Liver (tissue), 9 donors: ENCODE data around the gene CREBBP. TPM values are rescaled to one million over a fixed set of nuclear protein-coding genes. Genes with fewer than 3 reads are reported as not detected.

Source experiments
- DNase-seq: peaks from one replicate; pipeline ENCODE4 v3.0.0-alpha.2; 2017; ENCODE audit warnings: low spot score
- H3K27ac ChIP-seq, 2 donors: one replicate each; pipeline ENCODE4 v1.7.0; 2013; ENCODE audit warnings: inconsistent platforms in 2 of 2, low read length in 2 of 2, control low read depth in 1 of 2, low read depth in 1 of 2, mild to moderate bottlenecking in 1 of 2
- H3K27me3 ChIP-seq, 4 donors: one replicate each; pipeline versions ENCODE4 v1.6.1 to v1.7.0; 2013; ENCODE audit warnings: low read length in 3 of 4, inconsistent platforms in 1 of 4, mild to moderate bottlenecking in 1 of 4, moderate library complexity in 1 of 4; ENCODE audit not compliant: control insufficient read depth in 4 of 4, insufficient read depth in 4 of 4
- H3K36me3 ChIP-seq, 4 donors: one replicate each; pipeline versions ENCODE4 v1.6.1 to v1.7.0; 2013; ENCODE audit warnings: low read length in 3 of 4, mild to moderate bottlenecking in 3 of 4, low read depth in 1 of 4, moderate library complexity in 1 of 4; ENCODE audit not compliant: control insufficient read depth in 4 of 4, insufficient read depth in 3 of 4
- H3K4me1 ChIP-seq, 4 donors: one replicate each; pipeline versions ENCODE4 v1.6.1 to v1.7.0; 2013; ENCODE audit warnings: low read length in 3 of 4, mild to moderate bottlenecking in 3 of 4, moderate library complexity in 1 of 4; ENCODE audit not compliant: control insufficient read depth in 4 of 4, insufficient read depth in 4 of 4
- H3K4me3 ChIP-seq, 3 donors: one replicate each; pipeline versions ENCODE4 v1.6.1 to v1.7.0; 2013; ENCODE audit warnings: low read length in 3 of 3, control low read depth in 1 of 3, low read depth in 1 of 3, mild to moderate bottlenecking in 1 of 3
- H3K9ac ChIP-seq, 2 donors: one replicate each; pipeline ENCODE4 v1.7.0; 2013; ENCODE audit warnings: low read length in 2 of 2, mild to moderate bottlenecking in 2 of 2, moderate library complexity in 2 of 2, control low read depth in 1 of 2, low read depth in 1 of 2
- H3K9me3 ChIP-seq, 4 donors: one replicate each; pipeline versions ENCODE4 v1.6.1 to v1.7.0; 2013; ENCODE audit warnings: low read length in 3 of 4; ENCODE audit not compliant: control insufficient read depth in 4 of 4
- FOXA1 ChIP-seq: IDR thresholded peaks from 2 replicates; pipeline ENCODE4 v1.6.1; 2016; ENCODE audit warnings: antibody characterized with exemption
- JUND ChIP-seq, 2 donors: IDR thresholded peaks; 2 replicates each; pipeline ENCODE4 v1.6.1; 2016; ENCODE audit warnings: antibody characterized with exemption in 2 of 2
- RAD21 ChIP-seq, 2 donors: IDR thresholded peaks; 2 replicates each; pipeline ENCODE4 v1.6.1; 2016; ENCODE audit warnings: antibody characterized with exemption in 2 of 2, mild to moderate bottlenecking in 2 of 2
- RXRA ChIP-seq, 2 donors: IDR thresholded peaks; 2 replicates each; pipeline ENCODE4 v1.6.1; 2017 to 2018; ENCODE audit warnings: antibody characterized with exemption in 2 of 2, mild to moderate bottlenecking in 1 of 2
- SP1 ChIP-seq: IDR thresholded peaks from 2 replicates; pipeline ENCODE4 v1.6.1; 2018; ENCODE audit warnings: antibody characterized with exemption, mild to moderate bottlenecking
- TAF1 ChIP-seq: conservative IDR thresholded peaks from 2 replicates; pipeline ENCODE4 v1.6.1; 2016; ENCODE audit warnings: antibody characterized with exemption, mild to moderate bottlenecking
- YY1 ChIP-seq: IDR thresholded peaks from 2 replicates; pipeline ENCODE4 v1.6.1; 2016; ENCODE audit warnings: antibody characterized with exemption, mild to moderate bottlenecking
- WGBS: extraction: QIAGEN DNeasy Blood & Tissue Kit; methylation state at CpG from one replicate; pipeline ENCODE4 v1.1.7; 2013; 5-methylcytosine and 5-hydroxymethylcytosine counted together
- polyA plus RNA-seq, 2 donors: library from polyadenylated mRNA; stranded (reverse) in 1 of 2; unstranded in 1 of 2; fragments of 200-250 nt in 1 of 2; fragments of >200 nt in 1 of 2; fragmentation: Nextera tagmentation in 1 of 2; extraction: Ambion mirVana in 1 of 2; gene quantifications; one replicate each; pipeline versions ENCODE4 v1.2.1 to v1.2.3, GENCODE V29; 2013 to 2015
- total RNA-seq, 2 donors: library from RNA; depleted of rRNA; stranded (reverse); fragments of >200 nt; gene quantifications; one replicate each; pipeline ENCODE4 v1.2.3, GENCODE V29; 2014
- TF ChIP-seq, protein P1 (sequence below): IDR thresholded peaks from 2 replicates; pipeline ENCODE4 v1.6.1; 2016; ENCODE audit warnings: antibody characterized with exemption
- TF ChIP-seq, protein P2 (sequence below): IDR thresholded peaks from 2 replicates; pipeline ENCODE4 v1.6.1; 2016; ENCODE audit warnings: antibody characterized with exemption
- TF ChIP-seq, protein P3 (sequence below): IDR thresholded peaks from 2 replicates; pipeline ENCODE4 v1.6.1; 2016; ENCODE audit warnings: antibody characterized with exemption, mild to moderate bottlenecking
- donor health status: healthy.
- donor health status: healthy.
- donor health status: healthy.
- donor health status: healthy.
- donor health status: healthy.

The CREBBP gene
- total and polyA plus RNA-seq, 4 donors, result 7.0 to 25.8 (median 19.5) TPM

DNA sequence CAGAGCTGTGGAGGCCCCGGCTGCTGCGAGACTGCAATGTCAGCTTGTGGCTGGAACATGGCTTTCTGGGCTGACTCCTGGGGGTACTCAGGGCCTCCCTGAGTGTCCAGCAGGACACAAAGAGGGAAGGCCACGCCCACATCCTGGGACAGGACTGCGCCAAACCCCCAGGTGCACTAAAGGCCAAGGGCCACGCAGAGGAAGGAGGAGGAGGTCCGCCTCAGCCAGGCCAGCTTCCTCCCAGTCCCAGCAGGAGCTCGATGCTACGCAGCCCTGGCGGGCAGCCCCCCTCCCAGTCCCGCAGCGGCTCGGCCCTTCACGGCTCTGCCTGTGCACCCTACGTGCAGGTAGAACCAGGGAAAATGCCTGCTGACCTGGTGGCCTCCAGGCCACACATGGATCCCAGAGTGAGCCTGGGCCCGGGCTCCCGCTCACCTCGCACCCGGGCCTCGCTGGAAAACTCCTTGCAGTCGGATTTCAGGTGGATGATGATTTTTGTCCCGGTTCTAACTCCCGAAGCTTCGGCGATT is 204.8 kb downstream of the CREBBP start:
- H3K36me3 ChIP-seq, result peaks cover 13 to 69% (median 22%) of the 10 kb centered on the region in 4 donors
- 92% methylated on average over 24 of the region's 24 CpGs for WGBS
- no peak for TF ChIP-seq RAD21 (IDR thresholded peaks at IDR 0.05)
- no peak for TF ChIP-seq YY1
- TF ChIP-seq RXRA (IDR thresholded peaks at IDR 0.05), result no peak
- TF ChIP-seq, protein P1, sequence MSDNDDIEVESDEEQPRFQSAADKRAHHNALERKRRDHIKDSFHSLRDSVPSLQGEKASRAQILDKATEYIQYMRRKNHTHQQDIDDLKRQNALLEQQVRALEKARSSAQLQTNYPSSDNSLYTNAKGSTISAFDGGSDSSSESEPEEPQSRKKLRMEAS, result no peak
- TF ChIP-seq JUND (IDR thresholded peaks at IDR 0.05), result no peak
- TF ChIP-seq, protein P2, sequence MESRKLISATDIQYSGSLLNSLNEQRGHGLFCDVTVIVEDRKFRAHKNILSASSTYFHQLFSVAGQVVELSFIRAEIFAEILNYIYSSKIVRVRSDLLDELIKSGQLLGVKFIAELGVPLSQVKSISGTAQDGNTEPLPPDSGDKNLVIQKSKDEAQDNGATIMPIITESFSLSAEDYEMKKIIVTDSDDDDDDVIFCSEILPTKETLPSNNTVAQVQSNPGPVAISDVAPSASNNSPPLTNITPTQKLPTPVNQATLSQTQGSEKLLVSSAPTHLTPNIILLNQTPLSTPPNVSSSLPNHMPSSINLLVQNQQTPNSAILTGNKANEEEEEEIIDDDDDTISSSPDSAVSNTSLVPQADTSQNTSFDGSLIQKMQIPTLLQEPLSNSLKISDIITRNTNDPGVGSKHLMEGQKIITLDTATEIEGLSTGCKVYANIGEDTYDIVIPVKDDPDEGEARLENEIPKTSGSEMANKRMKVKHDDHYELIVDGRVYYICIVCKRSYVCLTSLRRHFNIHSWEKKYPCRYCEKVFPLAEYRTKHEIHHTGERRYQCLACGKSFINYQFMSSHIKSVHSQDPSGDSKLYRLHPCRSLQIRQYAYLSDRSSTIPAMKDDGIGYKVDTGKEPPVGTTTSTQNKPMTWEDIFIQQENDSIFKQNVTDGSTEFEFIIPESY, result no peak
- TF ChIP-seq TAF1, result no peak
- TF ChIP-seq SP1, result no peak
- TF ChIP-seq, protein P3, sequence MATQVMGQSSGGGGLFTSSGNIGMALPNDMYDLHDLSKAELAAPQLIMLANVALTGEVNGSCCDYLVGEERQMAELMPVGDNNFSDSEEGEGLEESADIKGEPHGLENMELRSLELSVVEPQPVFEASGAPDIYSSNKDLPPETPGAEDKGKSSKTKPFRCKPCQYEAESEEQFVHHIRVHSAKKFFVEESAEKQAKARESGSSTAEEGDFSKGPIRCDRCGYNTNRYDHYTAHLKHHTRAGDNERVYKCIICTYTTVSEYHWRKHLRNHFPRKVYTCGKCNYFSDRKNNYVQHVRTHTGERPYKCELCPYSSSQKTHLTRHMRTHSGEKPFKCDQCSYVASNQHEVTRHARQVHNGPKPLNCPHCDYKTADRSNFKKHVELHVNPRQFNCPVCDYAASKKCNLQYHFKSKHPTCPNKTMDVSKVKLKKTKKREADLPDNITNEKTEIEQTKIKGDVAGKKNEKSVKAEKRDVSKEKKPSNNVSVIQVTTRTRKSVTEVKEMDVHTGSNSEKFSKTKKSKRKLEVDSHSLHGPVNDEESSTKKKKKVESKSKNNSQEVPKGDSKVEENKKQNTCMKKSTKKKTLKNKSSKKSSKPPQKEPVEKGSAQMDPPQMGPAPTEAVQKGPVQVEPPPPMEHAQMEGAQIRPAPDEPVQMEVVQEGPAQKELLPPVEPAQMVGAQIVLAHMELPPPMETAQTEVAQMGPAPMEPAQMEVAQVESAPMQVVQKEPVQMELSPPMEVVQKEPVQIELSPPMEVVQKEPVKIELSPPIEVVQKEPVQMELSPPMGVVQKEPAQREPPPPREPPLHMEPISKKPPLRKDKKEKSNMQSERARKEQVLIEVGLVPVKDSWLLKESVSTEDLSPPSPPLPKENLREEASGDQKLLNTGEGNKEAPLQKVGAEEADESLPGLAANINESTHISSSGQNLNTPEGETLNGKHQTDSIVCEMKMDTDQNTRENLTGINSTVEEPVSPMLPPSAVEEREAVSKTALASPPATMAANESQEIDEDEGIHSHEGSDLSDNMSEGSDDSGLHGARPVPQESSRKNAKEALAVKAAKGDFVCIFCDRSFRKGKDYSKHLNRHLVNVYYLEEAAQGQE, result no peak
- no peak for TF ChIP-seq FOXA1

More for the DNA sequence above, 204.8 kb downstream of the CREBBP start:
- Histone ChIP-seq H3K27me3 (no peaks in the 10 kb centered on the region), H3K27ac (no peak overlapping the region), H3K4me1 (peaks cover 1 to 24% (median 15%) of the 10 kb centered on the region in 4 donors), H3K4me3 (no peak overlapping the region), H3K9ac (no peak overlapping the region), H3K9me3 (no peaks in the 10 kb centered on the region)
- no peak for DNase-seq

Other genes starting within 250 kb of the CREBBP start
- 10 to 100 TPM; 10.2 to 11.6 TPM for gene DNASE1, start 226.0 kb downstream of the CREBBP start, total RNA-seq
- 1 to 10 TPM in 1 of 2 donors, under 1 TPM in 1; 0.77 to 2.1 TPM for gene DNASE1, start 226.0 kb downstream of the CREBBP start, polyA plus RNA-seq
- 100 to 1,000 TPM in 1 of 2 donors, 10 to 100 TPM in 1; 96.0 to 129 TPM for gene TRAP1, start 163.2 kb downstream of the CREBBP start, total RNA-seq
- 100 to 1,000 TPM in 1 of 2 donors, 10 to 100 TPM in 1; 78.3 to 148 TPM for gene TRAP1, start 163.2 kb downstream of the CREBBP start, polyA plus RNA-seq
- 10 to 100 TPM in 1 of 2 donors, 1 to 10 TPM in 1; 9.6 to 25.1 TPM for gene ADCY9, start 235.7 kb upstream of the CREBBP start, total RNA-seq
- 10 to 100 TPM in 1 of 2 donors, 1 to 10 TPM in 1; 3.6 to 12.5 TPM for gene ADCY9, start 235.7 kb upstream of the CREBBP start, polyA plus RNA-seq